T47D (cell line): ENCODE measurements around the gene GOLGA8K.
"Not testable (repeated sequence)": the region's sequence is repeated elsewhere in the genome, so short reads cannot be mapped to it uniquely, and the experiment has no call there.

ENCODE experiments used
- DNase-seq, 2 experiments: peaks; one replicate each; pipeline versions ENCODE4 v3.0.0 to v3.0.0-alpha.2; 2011 to 2012; ENCODE audit warnings: low read depth in 1 of 2, low spot score in 1 of 2
- in situ Hi-C: cut with HindIII; loops from 2 replicates; pipeline ENCODE4 v1.10.0; 2016; ENCODE audit warnings: low sequenced_read_pairs, low pct_unique_long_range_greater_than_20kb

The GOLGA8K gene, protein sequence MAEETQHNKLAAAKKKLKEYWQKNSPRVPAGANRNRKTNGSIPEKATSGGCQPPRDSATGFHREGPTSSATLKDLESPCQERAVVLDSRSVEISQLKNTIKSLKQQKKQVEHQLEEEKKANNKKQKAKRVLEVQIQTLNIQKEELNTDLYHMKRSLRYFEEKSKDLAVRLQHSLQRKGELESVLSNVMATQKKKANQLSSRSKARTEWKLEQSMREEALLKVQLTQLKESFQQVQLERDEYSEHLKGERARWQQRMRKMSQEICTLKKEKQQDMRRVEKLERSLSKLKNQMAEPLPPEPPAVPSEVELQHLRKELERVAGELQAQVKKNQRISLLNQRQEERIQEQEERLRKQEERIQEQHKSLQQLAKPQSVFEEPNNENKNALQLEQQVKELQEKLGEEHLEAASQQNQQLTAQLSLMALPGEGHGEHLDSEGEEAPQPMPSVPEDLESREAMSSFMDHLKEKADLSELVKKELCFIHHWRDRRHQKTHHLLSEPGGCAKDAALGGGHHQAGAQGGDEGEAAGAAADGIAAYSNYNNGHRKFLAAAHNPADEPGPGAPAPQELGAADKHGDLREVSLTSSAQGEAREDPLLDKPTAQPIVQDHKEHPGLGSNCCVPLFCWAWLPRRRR

DNA sequence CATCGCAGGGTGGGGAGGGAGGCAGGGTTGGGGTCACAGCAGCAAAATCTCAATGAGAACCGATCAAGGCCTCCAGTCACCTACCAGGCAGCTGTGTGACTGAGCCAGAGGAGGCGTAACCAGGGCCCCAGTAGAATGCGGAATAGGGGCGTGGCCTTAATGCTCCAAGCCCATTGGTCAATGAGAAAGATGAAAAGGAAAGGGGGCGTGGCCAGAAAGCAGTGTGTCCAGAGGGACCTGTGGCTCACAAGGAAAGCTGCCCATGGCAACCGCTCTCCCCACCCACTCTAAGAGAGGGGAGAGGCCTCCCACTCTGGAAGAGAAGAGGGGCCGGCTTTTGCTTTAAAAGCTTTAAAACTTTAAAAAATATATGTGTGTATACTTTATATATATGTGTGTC, at the start of gene GOLGA8K:
Gene GOLGA8K (minus strand): TSS at position 101 of the 400 bp plus-strand sequence. CDS start 98 bp downstream, at position 3.
- in situ Hi-C loops, DNase-seq: not testable (repeated sequence)

DNA sequence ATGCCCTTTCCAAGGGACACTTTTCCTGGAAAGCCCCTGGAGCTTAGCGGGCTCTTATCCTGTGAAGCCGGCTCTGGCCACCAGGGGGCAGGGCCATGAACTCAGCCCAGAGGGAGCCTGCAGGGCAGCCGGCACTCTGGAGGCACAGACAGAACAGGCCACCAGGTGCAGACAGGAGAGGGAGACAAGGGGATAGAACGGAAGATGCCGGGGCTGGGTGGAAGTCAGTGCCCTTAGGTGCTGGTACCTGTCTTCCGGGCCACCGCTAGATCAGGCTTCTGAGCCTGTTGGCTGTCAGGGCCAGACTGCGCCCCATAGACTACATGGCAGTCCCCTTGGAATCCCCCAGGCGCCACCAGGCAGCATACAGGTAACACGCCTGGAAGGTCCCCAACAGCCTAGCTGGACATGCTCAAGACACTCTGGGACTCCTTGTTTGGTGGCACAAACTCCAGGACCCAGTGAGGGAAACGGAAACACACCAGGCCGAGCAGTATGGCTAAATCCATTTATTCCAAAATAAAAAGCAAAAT, 37.4 kb upstream of the GOLGA8K start:
- in situ Hi-C loops, DNase-seq: not testable (repeated sequence)

DNA sequence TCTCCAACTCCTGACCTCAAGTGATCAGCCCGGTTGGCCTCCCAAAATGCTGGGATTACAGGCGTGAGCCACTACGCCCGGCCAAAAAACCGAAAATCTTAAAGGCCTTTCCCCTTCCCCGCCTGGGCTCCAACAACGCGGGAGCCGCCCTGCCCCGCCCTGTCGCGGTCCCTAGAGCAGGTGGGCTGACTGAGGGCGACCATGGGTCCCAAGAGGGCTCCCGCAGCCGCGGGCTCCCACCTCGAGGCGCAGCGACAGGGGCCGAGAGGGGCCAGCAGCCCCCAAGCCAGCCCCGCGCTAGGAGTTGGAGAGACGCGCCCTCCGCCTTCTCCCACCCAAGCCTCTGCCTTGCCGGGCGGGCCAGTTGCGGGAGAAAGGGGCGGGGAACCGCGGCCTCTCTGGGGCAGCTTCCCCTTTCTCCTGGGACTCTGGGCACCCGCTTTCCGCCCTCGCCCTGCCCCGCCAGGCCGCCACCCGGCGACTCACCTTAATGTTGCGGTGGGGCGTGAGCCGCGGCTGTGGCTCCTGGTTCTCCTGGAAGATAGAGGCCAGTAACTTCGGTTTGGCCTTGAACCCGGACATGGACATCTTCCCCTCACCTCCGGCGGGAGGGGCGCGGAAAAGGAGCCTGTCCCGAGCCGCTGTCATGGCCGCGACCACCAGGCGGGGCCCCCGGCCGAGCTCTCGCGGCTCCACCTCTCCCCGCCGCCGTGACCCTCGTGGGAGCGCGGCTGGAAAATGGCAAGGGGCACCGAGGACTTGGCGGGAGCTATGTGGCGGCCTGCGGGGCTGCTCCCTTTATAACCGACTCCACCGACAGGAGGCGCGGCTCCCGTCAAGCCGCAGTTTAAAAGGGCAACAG, 31.2 kb upstream of the GOLGA8K start:
- in situ Hi-C loops, DNase-seq: not testable (repeated sequence)

DNA sequence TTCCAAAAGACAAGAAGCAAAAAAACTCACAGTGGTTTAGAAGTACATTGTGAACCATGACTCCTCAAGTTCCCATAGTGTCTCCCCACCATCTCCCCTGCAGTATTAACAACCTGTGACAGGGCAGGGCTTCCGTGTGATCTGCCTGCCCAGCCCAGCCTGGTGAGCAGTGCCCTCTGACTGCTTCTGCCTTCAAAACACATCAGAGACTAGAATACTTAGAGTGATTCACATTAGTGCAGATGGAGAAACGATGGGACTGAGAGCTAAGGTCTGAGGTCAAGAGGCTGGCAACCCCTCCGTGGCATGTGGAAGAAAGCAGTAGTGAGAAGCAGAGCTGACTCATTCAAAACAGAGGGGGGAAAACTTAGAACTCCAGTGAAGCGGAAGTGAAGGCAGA, 24.5 kb upstream of the GOLGA8K start:
- DNase-seq, in situ Hi-C loops: not testable (repeated sequence)

DNA sequence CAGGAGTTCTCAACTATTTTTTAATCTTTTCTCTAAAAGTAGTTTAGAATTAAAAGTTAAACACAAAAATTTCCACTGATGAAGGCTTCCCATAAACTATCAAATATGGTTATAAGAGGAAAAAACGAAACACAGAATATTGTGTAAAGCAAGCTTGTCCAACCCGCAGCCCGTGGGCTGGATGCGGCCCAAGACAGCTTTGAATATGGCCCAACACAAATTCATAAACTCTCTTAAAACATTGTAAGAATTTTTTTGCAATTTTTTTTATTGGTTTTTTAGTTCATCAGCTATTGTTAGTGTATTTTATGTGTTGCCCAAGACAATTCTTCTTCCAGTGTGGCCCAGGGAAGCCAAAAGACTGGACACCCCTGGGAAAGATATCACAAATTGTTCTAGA, 23.4 kb upstream of the GOLGA8K start:
- in situ Hi-C loops, DNase-seq: not testable (repeated sequence)

DNA sequence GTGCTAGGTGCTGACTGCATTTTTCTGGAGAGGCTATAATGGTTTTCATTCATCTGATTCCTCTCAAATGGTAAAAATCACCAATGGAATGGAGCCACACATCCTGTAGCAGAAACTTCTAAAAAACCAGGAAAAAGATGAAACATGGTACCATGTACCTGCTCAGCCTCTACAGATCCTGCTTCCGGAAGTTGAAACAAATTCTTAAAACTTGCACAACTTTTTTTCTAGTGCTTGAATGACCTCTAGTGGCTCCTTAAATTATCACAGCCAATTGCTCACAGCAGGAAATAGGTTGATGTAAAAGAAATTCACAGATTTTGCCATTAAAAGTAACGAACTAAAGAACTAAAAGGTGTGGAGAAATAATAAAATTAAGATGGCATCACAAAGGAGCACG, 4.8 kb upstream of the GOLGA8K start:
- in situ Hi-C loops, DNase-seq: not testable (repeated sequence)

DNA sequence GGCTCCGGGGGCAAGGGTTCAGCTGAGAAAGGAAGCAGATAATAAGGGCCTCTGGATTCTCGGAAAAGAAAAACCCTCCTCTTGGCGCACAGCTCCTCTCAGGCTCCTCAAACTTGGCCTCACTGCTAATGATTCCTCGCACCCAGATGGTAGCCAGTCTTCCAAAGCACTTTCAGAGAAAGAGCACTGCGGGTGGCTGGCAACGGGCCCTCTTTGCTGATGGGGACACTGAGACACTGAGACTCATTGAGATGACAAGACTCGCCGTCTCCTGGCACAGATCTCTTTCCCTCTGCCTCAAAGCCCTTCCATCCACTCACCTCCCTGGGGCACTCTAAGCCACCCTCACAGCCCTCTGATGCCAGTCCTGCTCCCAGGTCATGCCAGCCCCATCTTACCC, 6.6 kb downstream of the GOLGA8K start:
- DNase-seq, in situ Hi-C loops: not testable (repeated sequence)

DNA sequence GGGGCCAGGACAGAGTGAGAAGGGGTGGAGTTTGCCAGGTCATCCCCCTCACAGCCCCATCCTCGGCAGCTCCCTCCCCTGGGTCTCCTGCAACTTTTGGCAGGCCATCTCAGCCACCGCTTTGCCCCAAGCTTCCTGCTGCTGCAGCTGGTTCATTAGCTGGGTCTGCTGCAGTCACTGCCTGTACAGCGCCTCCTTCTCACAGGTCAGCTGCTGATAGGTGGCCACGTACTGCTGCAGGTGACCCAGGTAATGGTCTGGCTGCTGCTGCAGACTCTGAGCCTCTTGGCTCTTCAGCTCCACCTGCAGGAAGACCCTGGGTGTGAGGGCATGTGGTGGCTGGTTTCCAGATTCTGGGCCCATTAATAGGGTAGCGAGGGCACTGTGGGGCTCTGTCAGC, 8.3 kb downstream of the GOLGA8K start:
- DNase-seq, in situ Hi-C loops: not testable (repeated sequence)

DNA sequence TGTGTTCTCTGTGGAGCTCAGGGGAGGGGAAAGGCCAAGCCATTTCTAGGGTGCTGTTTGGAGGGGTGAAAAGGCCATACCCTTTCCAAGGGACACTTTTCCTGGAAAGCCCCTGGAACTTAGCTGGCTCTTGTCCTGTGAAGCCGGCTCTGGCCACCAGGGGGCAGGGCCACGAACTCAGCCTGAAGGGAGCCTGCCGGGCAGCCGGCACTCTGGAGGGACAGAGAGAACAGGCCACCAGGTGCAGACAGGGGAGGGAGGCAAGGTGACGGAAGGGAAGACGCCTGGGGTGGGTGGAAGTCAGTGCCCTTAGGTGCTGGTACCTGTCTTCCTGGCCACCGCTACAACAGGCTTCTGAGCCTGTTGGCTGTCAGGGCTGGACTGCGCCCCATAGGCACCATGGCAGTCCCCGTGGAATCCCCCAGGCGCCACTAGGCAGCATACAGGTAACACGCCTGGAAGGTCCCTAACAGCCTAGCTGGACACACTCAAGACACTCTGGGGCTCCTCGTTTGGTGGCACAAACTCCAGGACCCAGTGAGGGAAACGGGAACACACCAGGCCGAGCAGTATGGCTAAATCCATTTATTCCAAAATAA, 14.9 kb downstream of the GOLGA8K start:
- DNase-seq, in situ Hi-C loops: not testable (repeated sequence)

DNA sequence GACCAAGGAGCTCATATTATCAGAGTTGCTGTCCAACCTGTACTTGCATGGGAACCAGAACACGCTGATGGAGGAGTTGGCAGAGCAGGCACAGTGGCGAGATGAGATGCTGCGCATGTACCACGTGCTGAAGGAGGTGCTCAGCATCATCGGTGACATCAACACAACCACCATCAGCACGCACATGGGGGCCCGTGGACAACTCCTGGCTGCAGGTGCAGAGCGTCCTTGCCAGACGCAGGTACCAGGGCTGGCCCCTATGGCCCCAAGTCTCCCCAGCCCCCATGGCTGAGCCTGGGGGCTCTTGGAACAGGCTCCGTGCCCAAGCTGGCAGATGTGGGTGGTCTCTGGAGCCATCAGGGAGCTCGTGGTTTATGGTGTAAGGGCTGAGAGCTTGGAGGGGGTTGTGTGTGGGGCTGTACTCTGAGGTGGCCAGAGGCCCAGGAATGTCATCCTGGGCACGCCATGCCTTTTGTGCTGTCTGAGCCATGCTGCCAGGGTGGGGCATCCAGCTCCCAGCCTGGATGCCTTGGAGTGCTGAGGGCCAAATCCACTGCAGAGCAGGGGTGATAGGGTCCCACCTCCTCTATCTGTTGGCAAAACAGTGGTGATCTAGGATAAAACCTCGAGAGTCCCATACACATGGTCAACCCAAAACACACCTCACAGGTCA, 17.1 kb downstream of the GOLGA8K start:
- DNase-seq, in situ Hi-C loops: not testable (repeated sequence)

DNA sequence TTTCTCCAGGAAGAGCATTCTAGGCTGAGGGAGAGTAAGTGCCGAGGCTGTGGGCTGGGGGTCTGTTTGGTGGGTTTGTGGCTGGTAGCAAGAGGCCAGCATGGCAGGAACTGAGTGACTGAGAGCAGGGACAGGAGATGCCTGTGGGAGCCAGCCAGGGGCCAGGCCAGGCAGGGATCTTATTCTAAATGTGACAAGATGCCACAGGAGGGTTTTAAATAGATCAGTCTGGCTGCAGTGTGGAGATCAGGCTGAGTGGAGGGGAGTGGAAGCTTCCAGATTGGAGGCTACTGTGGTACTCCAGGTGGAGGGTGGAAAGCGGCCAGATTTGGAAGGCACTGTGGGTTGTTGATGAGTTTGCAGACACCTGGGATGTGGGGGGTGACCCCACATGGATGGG, 28.9 kb downstream of the GOLGA8K start:
- in situ Hi-C loops = not testable (repeated sequence)

DNA sequence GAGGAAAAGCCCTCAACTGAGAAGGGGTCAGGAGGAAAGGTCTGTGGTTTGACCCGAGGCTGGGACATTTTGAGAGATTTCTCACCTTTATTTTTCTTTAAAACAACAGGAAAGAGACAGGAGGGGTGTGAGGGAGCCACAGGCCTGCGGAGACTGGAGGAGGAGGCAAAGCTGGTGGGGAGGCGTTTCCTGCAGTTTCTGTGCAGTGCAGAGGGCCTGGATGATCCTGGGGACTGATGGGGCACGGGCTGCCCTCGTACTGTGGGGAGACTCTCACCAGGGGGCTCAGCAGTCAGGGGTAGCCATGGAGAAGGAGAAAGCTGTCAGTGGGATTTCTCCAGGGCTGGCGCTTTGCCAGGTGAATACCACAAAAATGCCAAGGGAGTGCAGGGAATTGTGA, 29.4 kb downstream of the GOLGA8K start:
- DNase-seq, in situ Hi-C loops: not testable (repeated sequence)

More for the DNA sequence above, 28.9 kb downstream of the GOLGA8K start:
- not testable (repeated sequence) for DNase-seq

DNA sequence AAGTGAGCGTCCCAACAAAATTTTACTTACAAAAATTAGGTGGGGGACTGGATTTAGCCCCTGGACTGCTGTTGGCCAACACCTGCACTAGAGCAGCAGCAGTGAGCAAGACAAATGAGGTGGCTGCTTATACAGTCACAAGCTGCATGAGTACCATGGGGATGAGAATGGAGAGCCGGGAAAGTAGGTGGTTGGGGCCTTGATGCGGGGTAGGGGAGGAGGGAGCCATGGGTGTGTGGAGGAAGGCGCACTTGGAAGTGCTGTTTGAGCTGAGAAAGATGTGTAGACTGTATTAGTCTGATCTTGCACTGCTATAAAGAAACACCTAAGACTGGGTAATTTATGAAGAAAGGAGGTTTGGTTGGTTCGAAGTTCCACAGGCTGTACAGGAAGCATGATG, 31.0 kb downstream of the GOLGA8K start:
- in situ Hi-C loops, DNase-seq: not testable (repeated sequence)

DNA sequence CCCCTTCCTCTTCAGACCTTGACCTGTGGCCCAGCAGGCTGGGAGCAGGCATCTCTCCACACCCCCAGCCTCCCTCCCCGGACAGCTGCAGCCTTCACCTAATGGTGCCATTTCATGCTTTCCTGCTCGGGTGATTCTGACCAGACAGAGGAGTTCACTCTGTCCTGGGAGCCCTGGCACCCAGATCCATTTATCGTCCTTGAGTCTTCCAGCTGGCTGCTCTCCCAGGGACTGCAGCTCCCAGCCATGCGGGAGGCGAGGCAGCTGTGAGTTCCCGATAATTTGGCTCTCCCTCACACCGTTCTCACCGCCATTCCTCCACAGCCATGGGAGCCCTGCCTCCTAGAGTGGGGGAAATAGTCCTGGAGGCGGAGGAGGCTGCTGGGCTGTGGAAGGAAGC, 32.6 kb downstream of the GOLGA8K start:
- DNase-seq, in situ Hi-C loops: not testable (repeated sequence)

DNA sequence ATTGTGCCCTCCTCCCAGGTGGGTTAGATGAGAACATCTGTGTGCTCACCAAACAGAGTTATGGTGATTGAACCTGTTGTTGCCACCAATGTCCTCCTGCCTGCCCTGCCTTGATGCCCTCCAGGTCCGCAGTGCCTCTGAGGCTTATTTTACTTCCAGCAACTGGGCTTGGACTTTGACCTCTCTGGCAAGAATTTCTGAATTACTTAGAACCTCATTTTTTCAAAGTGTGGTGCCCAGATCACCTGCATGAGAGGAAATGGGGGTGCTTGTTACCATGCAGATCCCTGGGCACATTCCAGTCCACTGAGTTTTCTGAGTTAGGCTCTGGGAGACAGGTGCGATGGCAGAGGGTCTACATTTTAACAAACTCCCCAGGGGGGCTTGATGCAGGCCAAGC, 33.0 kb downstream of the GOLGA8K start:
- DNase-seq, in situ Hi-C loops: not testable (repeated sequence)

DNA sequence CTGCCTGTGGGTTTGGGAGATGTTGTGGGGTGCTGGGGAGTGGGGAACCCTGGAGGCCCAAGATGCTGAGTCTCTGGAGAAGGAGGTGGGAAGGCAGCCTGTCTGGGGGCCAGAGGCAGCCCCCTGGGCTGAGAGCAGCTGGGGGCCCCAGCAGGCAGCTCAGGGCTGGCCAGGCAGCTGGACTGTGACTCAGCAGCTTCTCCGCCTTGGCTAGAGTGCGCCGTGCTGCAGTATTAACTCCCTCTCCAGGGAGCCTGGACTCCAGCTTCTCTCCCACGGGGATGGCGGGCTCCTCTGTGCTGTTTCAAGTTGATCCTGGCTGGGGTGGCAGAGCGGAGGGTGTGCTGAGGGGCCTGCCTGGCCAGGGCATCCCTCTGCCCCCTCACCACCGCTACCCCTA, 36.6 kb downstream of the GOLGA8K start:
- DNase-seq, in situ Hi-C loops: not testable (repeated sequence)

DNA sequence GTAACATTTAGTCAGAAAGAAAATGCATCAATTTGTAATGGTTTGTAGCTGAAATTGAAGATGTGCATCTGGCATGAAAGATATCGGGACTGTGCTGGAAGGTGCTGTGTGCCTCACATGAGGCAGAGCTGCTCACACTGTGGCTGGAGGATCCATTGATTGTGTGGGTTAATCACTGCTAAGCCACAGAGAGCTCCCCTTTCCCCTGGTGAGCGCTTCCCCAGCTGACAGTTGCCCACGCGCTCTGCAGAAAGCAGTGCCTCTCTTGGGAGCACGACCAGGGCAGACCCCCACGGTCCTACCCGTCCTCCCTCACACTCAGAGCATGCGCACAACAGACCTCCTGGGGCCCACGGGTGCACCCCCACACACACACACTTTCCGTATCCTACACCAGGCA, 37.1 kb downstream of the GOLGA8K start:
- in situ Hi-C loops, DNase-seq: not testable (repeated sequence)
